Naive thymus-derived CD8-positive, alpha-beta T cell (primary cell): ENCODE data around the gene EPM2A. TPM values are rescaled to one million over a fixed set of nuclear protein-coding genes. Genes with fewer than 3 reads are reported as not detected.
A peak's percentile ranks its signal among the peaks of the same experiment; 100 is the strongest.

Experiments used
- ATAC-seq, 2 donors: fragments of 150-1000 bp; cut with Tn5 transposase in 1 of 2; sonication (Bioruptor Pico), chemical (Tn5 transposase) in 1 of 2; 1 replicate in 1 of 2; 2 replicates in 1 of 2; pipeline ENCODE4 v1.10.0; 2021; ENCODE audit warnings: mild to moderate bottlenecking in 2 of 2, moderate library complexity in 2 of 2
- POLR2A ChIA-PET: fragments of 350-600 bp; sonication (Branson Sonifier 250); formaldehyde crosslinking; loops from one replicate; lab custom pipeline; 2021; ENCODE audit warnings: antibody characterized with exemption; lab: Charles Lee
- DNase-seq, 10 donors: peaks; one replicate each; pipeline versions ENCODE4 v3.0.0 to v3.0.0-alpha.2; 2020 to 2022
- H3K27ac Mint-ChIP-seq, 10 donors: one replicate each; pipeline ENCODE4 v1.8.0; 2020 to 2022; ENCODE audit warnings: mild to moderate bottlenecking in 10 of 10, mixed read lengths in 10 of 10, moderate library complexity in 4 of 10, inconsistent platforms in 1 of 10
- H3K27me3 Mint-ChIP-seq, 5 donors: one replicate each; pipeline ENCODE4 v1.8.0; 2021 to 2022; ENCODE audit warnings: mixed read lengths in 5 of 5
- H3K36me3 Mint-ChIP-seq, 3 donors: one replicate each; pipeline ENCODE4 v1.8.0; 2020 to 2022; ENCODE audit warnings: mixed read lengths in 3 of 3, mild to moderate bottlenecking in 2 of 3, inconsistent platforms in 1 of 3
- H3K4me1 Mint-ChIP-seq, 4 donors: one replicate each; pipeline ENCODE4 v1.8.0; 2021 to 2022; ENCODE audit warnings: mixed read lengths in 4 of 4
- H3K4me3 Mint-ChIP-seq, 10 donors: one replicate each; pipeline ENCODE4 v1.8.0; 2020 to 2022; ENCODE audit warnings: mild to moderate bottlenecking in 10 of 10, mixed read lengths in 10 of 10, moderate library complexity in 6 of 10, inconsistent platforms in 1 of 10
- H3K9me3 Mint-ChIP-seq, 9 donors: one replicate each; pipeline ENCODE4 v1.8.0; 2020 to 2022; ENCODE audit warnings: mixed read lengths in 9 of 9, mild to moderate bottlenecking in 3 of 9, inconsistent platforms in 1 of 9, moderate library complexity in 1 of 9
- polyA plus RNA-seq, 3 donors: library from polyadenylated mRNA; unstranded; fragments of 300-500 nt; fragmentation: Illumina TruSeq; gene quantifications; one replicate each; pipeline ENCODE4 v1.2.3, GENCODE V29; 2021
- total RNA-seq, 8 experiments: library from RNA in 2 of 8; stranded (reverse) in 2 of 8; gene quantifications; one replicate each; pipeline ENCODE4 v1.2.3 and lab custom pipeline; 2021 to 2026

The EPM2A gene
- total RNA-seq (10 to 100 TPM; 16.4 to 16.5 TPM), polyA plus RNA-seq (1 to 10 TPM; 4.6 to 8.4 (median 7.9) TPM), total RNA-seq (lab: John Stamatoyannopoulos, UW) (12.8 to 18.3 (median 14.8) reads per million in 6 experiments)

- H3K9me3 Mint-ChIP-seq = peaks cover 0 to 2% (median 0%) of the 10 kb centered on the region in 9 donors
- POLR2A ChIA-PET = interaction anchor here (0.6 to 3.0 kb wide), 13 partner anchors 8 to 1892 kb away, joined by 3 to 54 read pairs (median 4); partner anchors contain the start of genes FBXO30, LTV1, SHPRH and STXBP5
- H3K4me1 Mint-ChIP-seq = peaks cover 4 to 38% (median 19%) of the 10 kb centered on the region in 4 donors
- peak; percentile 72 to 77 for ATAC-seq
- H3K27ac Mint-ChIP-seq = peak within 1 kb of the TSS; percentile 98 to 100 (median 99)
- H3K36me3 Mint-ChIP-seq = no peaks in the 10 kb centered on the region
- no peaks in the 10 kb centered on the region for H3K27me3 Mint-ChIP-seq
- peak; percentile 32 to 79 (median 63) for DNase-seq
- H3K4me3 Mint-ChIP-seq = peak within 1 kb of the TSS; percentile 95 to 100 (median 98)
Measured at GRCh38 chr6:145735356-145736165, at the start of gene EPM2A. EPM2A (minus strand) TSS chr6:145735520; CDS start chr6:145735498, 22 bp downstream.

DNA sequence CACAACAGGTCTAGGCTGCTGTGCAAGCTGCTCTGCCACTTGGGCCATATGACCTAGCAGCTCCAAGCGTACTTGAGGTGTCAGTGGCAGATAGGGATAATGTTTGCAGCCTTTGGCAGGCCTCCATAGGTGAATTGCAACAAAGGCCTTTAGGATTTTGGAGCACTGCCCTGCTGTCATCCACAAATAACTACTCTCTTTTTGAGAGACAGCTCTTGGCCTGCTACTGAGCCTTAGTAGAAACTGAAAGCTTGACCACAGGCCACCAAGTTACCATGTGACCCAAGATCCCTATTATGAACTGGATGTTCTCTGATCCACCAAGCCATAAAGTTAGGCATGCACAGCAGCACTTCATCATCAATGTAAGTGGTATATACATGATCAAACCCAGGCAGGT lies 49.4 kb upstream of the EPM2A start:
- DNase-seq (no peak), ATAC-seq (no peak)
- Mint-ChIP-seq H3K27ac (no peak overlapping the region), H3K4me3 (no peak overlapping the region), H3K36me3 (peaks cover 6 to 31% (median 27%) of the 10 kb centered on the region in 3 donors), H3K4me1 (no peaks in the 10 kb centered on the region), H3K9me3 (peaks cover 7 to 42% (median 14%) of the 10 kb centered on the region in 9 donors), H3K27me3 (no peaks in the 10 kb centered on the region)
- POLR2A ChIA-PET = no interaction called here

GRCh38 chr6:145783796-145784195 lies 48.5 kb upstream of the EPM2A start:
- no peaks in the 10 kb centered on the region for H3K4me1 Mint-ChIP-seq
- peaks cover 6 to 30% (median 27%) of the 10 kb centered on the region in 3 donors for H3K36me3 Mint-ChIP-seq
- POLR2A ChIA-PET = no interaction called here
- ATAC-seq (no peak), DNase-seq (no peak)
- peak overlapping the region in 1 of 10 donors; percentile 20 for H3K27ac Mint-ChIP-seq
- no peaks in the 10 kb centered on the region for H3K27me3 Mint-ChIP-seq
- H3K9me3 Mint-ChIP-seq = peaks cover 6 to 40% (median 13%) of the 10 kb centered on the region in 9 donors
- H3K4me3 Mint-ChIP-seq = no peak overlapping the region

- no peak overlapping the region for H3K27ac Mint-ChIP-seq
- POLR2A ChIA-PET = no interaction called here
- peaks cover 0 to 4% (median 0%) of the 10 kb centered on the region in 5 donors for H3K27me3 Mint-ChIP-seq
- DNase-seq = no peak
- H3K9me3 Mint-ChIP-seq = peaks cover 0 to 26% (median 12%) of the 10 kb centered on the region in 9 donors
- H3K36me3 Mint-ChIP-seq = peaks cover 2 to 12% (median 8%) of the 10 kb centered on the region in 3 donors
- H3K4me1 Mint-ChIP-seq = no peaks in the 10 kb centered on the region
- H3K4me3 Mint-ChIP-seq = no peak overlapping the region
- ATAC-seq = no peak
Measured at GRCh38 chr6:145772846-145773245, 37.5 kb upstream of the EPM2A start.

- no peak overlapping the region for H3K4me3 Mint-ChIP-seq
- no peak overlapping the region for H3K27ac Mint-ChIP-seq
- no peaks in the 10 kb centered on the region for H3K27me3 Mint-ChIP-seq
- no peak for DNase-seq
- H3K4me1 Mint-ChIP-seq = peaks cover 0 to 2% (median 0%) of the 10 kb centered on the region in 4 donors
- POLR2A ChIA-PET = no interaction called here
- peaks cover 0 to 6% (median 0%) of the 10 kb centered on the region in 9 donors for H3K9me3 Mint-ChIP-seq
- peaks cover 0 to 2% (median 0%) of the 10 kb centered on the region in 3 donors for H3K36me3 Mint-ChIP-seq
- no peak for ATAC-seq
Measured at GRCh38 chr6:145765449-145765848, 30.1 kb upstream of the EPM2A start.

DNA sequence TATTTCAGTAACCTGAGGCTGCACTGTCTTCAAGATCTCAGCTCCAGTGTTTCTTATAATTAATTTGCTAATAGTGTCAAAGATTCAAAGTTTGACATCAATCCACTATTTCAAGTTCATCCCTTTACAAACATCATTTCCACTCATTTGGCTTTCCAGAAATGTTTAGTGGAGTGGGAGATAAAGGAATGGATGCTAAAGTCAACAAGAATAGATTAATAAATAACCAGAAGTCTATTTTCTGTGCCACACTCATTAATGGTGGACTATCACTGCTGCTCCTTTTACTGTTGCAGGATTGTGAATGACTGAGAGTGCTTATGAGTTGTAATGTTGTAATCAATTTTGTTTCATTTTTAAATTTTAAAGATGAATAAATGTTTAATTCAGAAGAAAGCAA lies 28.4 kb upstream of the EPM2A start:
- ATAC-seq (no peak), DNase-seq (no peak)
- no peaks in the 10 kb centered on the region for H3K9me3 Mint-ChIP-seq
- no peaks in the 10 kb centered on the region for H3K36me3 Mint-ChIP-seq
- H3K27me3 Mint-ChIP-seq = no peaks in the 10 kb centered on the region
- H3K4me1 Mint-ChIP-seq = peaks cover 0 to 2% (median 0%) of the 10 kb centered on the region in 4 donors
- H3K4me3 Mint-ChIP-seq = no peak overlapping the region
- H3K27ac Mint-ChIP-seq = no peak overlapping the region
- POLR2A ChIA-PET = no interaction called here

DNA sequence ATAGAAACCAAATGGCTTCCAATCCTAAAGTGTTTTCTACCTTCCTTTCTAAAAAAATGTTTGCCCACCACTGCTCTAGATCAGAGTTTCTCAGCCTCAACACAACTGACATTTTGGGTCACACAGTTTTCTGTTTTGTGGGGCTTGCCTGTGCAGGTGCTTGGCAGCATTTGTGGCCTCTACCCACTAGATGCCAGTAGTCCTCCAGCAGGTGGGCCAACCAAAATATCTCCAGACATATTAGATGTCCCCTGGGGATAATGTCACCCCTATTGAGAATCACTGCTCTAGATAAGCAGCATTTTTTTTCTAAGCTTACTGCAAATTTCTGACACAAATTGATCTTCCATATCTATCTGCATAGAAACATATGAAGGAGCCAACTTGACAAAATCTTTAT lies 26.3 kb upstream of the EPM2A start:
- ATAC-seq (no peak), DNase-seq (no peak)
- Mint-ChIP-seq H3K4me1 (peaks cover 0 to 2% (median 0%) of the 10 kb centered on the region in 4 donors), H3K27me3 (no peaks in the 10 kb centered on the region), H3K27ac (no peak overlapping the region), H3K9me3 (no peaks in the 10 kb centered on the region), H3K4me3 (no peak overlapping the region), H3K36me3 (no peaks in the 10 kb centered on the region)
- POLR2A ChIA-PET = no interaction called here

- DNase-seq (no peak), ATAC-seq (no peak)
- Mint-ChIP-seq H3K27me3 (peaks cover 0 to 13% (median 0%) of the 10 kb centered on the region in 5 donors), H3K4me3 (no peak overlapping the region), H3K27ac (no peak overlapping the region), H3K36me3 (no peaks in the 10 kb centered on the region), H3K4me1 (peaks cover 0 to 2% (median under 1%) of the 10 kb centered on the region in 4 donors), H3K9me3 (no peaks in the 10 kb centered on the region)
- POLR2A ChIA-PET = no interaction called here
Measured at GRCh38 chr6:145758113-145758512, 22.8 kb upstream of the EPM2A start.

DNA sequence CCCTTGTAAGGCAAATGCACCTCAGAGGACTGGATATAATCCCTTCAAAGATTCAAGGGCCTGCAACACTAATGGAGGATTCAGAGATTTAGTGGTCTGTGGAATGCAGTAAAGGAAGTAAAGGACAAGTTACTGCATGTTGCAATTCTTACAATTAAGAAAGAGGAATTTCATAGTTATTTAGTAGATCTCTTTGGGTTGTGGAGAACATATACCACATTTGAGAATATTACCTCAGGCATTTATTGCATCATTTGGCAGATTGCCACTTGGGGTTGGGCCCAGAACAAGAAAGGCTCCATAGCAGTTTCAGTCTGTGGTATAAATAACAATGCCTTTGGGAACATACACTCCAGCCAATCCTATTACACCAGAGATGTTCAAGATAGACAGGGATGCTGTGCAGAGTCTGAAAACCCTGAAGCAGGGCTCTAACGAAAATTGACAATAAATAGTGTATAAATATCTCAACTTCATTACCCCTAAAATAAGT lies 20.9 kb upstream of the EPM2A start:
- no peak for ATAC-seq

DNA sequence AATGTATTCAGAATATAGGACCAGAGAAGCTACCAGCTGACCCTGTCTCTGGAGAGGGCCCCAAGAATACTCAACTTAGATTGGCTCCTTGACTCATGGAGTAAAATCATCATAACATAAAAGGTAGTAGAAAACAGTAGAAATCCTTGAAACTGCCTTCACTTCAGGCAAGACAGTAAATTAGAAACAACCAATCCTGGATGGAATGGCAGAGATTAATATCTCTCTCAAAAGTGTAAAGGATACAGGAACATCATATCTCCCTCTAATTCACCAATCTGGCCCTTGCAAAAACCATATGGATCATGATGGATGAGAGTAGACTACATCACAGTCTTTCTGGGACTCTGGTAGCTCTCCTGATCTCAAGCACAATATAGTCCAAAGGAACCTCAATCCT lies 20.4 kb upstream of the EPM2A start:
- H3K27ac Mint-ChIP-seq = no peak overlapping the region
- no peak for DNase-seq
- peaks cover 0 to 2% (median 0%) of the 10 kb centered on the region in 4 donors for H3K4me1 Mint-ChIP-seq
- ATAC-seq = no peak
- H3K36me3 Mint-ChIP-seq = no peaks in the 10 kb centered on the region
- no peak overlapping the region for H3K4me3 Mint-ChIP-seq
- POLR2A ChIA-PET = no interaction called here
- no peaks in the 10 kb centered on the region for H3K9me3 Mint-ChIP-seq
- H3K27me3 Mint-ChIP-seq = peaks cover 0 to 13% (median 0%) of the 10 kb centered on the region in 5 donors

More for the DNA sequence above, 20.9 kb upstream of the EPM2A start:
- Mint-ChIP-seq H3K4me3 (no peak overlapping the region), H3K4me1 (peaks cover 0 to 2% (median 0%) of the 10 kb centered on the region in 4 donors), H3K27me3 (peaks cover 0 to 13% (median 0%) of the 10 kb centered on the region in 5 donors), H3K9me3 (no peaks in the 10 kb centered on the region), H3K36me3 (no peaks in the 10 kb centered on the region), H3K27ac (no peak overlapping the region)
- POLR2A ChIA-PET = no interaction called here
- no peak for DNase-seq

GRCh38 chr6:145752638-145753037 lies 17.3 kb upstream of the EPM2A start:
- peaks cover 0 to 7% (median 3%) of the 10 kb centered on the region in 4 donors for H3K4me1 Mint-ChIP-seq
- peaks cover 0 to 12% (median 12%) of the 10 kb centered on the region in 3 donors for H3K36me3 Mint-ChIP-seq
- peaks cover 0 to 13% (median 0%) of the 10 kb centered on the region in 5 donors for H3K27me3 Mint-ChIP-seq
- no peak overlapping the region for H3K27ac Mint-ChIP-seq
- H3K9me3 Mint-ChIP-seq = no peaks in the 10 kb centered on the region
- POLR2A ChIA-PET = no interaction called here
- ATAC-seq = no peak
- no peak overlapping the region for H3K4me3 Mint-ChIP-seq
- DNase-seq = no peak

DNA sequence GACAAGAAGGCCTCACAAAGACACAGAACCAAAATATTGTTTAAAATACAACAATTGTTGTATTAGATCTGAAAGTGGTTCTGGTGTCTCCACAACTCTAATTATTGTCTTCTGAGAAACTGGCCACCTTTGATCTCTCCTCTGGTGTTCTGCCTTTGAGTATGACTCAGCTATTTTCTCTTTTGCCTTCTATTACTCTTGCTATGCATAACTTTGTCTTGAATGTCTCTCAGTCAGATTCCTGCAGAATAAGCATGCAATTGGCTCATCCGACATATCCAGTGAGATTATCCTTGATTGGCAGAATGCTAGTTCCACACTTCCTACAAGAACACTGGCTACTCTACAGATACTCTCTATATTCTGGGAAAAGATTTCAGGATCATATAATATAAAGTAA lies 14.3 kb upstream of the EPM2A start:
- H3K27me3 Mint-ChIP-seq = peaks cover 0 to 4% (median 0%) of the 10 kb centered on the region in 5 donors
- no peak overlapping the region for H3K27ac Mint-ChIP-seq
- POLR2A ChIA-PET = no interaction called here
- H3K36me3 Mint-ChIP-seq = peaks cover 3 to 18% (median 16%) of the 10 kb centered on the region in 3 donors
- H3K4me3 Mint-ChIP-seq = no peak overlapping the region
- DNase-seq (no peak), ATAC-seq (no peak)
- peaks cover 0 to 7% (median 2%) of the 10 kb centered on the region in 4 donors for H3K4me1 Mint-ChIP-seq
- no peaks in the 10 kb centered on the region for H3K9me3 Mint-ChIP-seq

DNA sequence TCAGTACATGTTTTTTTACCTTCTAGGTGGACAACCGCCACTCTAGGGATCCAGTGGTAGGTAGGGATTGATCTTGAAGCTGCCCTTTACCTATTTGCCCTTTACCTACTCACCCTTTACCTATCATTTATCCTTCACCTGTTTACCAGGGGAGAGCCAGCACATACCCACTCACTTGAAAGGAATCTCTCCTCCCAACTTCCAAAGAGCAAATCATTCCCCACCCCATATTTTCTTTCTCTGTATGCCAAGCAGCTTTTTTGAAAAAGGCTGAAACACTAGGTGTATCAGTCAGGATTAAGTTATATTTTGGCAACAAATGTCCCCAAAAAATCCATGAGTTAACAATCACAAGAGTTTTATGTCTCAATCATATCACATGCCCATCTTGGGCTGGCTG lies 10.5 kb upstream of the EPM2A start:
- DNase-seq = no peak
- Mint-ChIP-seq H3K36me3 (peaks cover 3 to 18% (median 16%) of the 10 kb centered on the region in 3 donors), H3K4me3 (no peak overlapping the region), H3K9me3 (no peaks in the 10 kb centered on the region), H3K4me1 (peaks cover 0 to 7% (median 2%) of the 10 kb centered on the region in 4 donors), H3K27ac (peak overlapping the region in 1 of 10 donors; percentile 20), H3K27me3 (peaks cover 0 to 4% (median 0%) of the 10 kb centered on the region in 5 donors)
- POLR2A ChIA-PET = no interaction called here
- ATAC-seq = no peak
